GM12891 (cell line): ENCODE measurements around the gene KLK12.

Experiments
- POLR2A ChIP-seq: IDR thresholded peaks from 2 replicates; pipeline ENCODE4 v1.6.1; 2011; ENCODE audit warnings: low read depth, low read length, control low read depth
- POLR2AphosphoS5 ChIP-seq: IDR thresholded peaks from 2 replicates; pipeline ENCODE4 v1.6.1; 2011; ENCODE audit warnings: low read depth, low read length, control low read depth

GRCh38 chr19:51016798-51017683 lies 17.8 kb downstream of the KLK12 start:
- no peak for TF ChIP-seq POLR2A
- TF ChIP-seq POLR2AphosphoS5: no peak
